ENCODE data around the gene PLA1A. TPM values are rescaled to one million over a fixed set of nuclear protein-coding genes. Genes with fewer than 3 reads are reported as not detected.

The PLA1A gene
- total and polyA plus RNA-seq, 4 donors, result 1.8 to 10.3 (median 6.6) TPM

GRCh38 chr3:119613872-119614271 is 16.2 kb downstream of the PLA1A start:
- no peaks in the 10 kb centered on the region for H3K9me3 ChIP-seq (ENCODE audit: control insufficient read depth in 4 of 4, insufficient read depth in 3 of 4, low read length in 3 of 4)
- no peaks in the 10 kb centered on the region for H3K4me1 ChIP-seq (ENCODE audit: control insufficient read depth in 5 of 5, insufficient read depth in 5 of 5, low read length in 5 of 5)
- WGBS, 2 donors, result 89 to 94% methylated on average over 4 of the region's 4 CpGs
- no peaks in the 10 kb centered on the region for H3K36me3 ChIP-seq (ENCODE audit: control insufficient read depth in 4 of 4, insufficient read depth in 4 of 4, low read length in 4 of 4)
- DNase-seq, result no peak
- no peaks in the 10 kb centered on the region for H3K27me3 ChIP-seq (ENCODE audit: control insufficient read depth in 3 of 3, insufficient read depth in 3 of 3, low read length in 2 of 3)
- ATAC-seq (ENCODE audit: insufficient read depth, low FRiP score), result no peak
- TF ChIP-seq, protein P1, sequence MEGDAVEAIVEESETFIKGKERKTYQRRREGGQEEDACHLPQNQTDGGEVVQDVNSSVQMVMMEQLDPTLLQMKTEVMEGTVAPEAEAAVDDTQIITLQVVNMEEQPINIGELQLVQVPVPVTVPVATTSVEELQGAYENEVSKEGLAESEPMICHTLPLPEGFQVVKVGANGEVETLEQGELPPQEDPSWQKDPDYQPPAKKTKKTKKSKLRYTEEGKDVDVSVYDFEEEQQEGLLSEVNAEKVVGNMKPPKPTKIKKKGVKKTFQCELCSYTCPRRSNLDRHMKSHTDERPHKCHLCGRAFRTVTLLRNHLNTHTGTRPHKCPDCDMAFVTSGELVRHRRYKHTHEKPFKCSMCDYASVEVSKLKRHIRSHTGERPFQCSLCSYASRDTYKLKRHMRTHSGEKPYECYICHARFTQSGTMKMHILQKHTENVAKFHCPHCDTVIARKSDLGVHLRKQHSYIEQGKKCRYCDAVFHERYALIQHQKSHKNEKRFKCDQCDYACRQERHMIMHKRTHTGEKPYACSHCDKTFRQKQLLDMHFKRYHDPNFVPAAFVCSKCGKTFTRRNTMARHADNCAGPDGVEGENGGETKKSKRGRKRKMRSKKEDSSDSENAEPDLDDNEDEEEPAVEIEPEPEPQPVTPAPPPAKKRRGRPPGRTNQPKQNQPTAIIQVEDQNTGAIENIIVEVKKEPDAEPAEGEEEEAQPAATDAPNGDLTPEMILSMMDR (IDR thresholded peaks at IDR 0.05; ENCODE audit: control extremely low read depth, extremely low read depth), result no peak
- H3K9ac ChIP-seq (ENCODE audit: insufficient read depth in 1 of 2, low read length in 2 of 2), result no peak overlapping the region
- H3K4me3 ChIP-seq, result no peak overlapping the region
- H3K27ac ChIP-seq (ENCODE audit: low read depth in 1 of 2, low read length in 1 of 2), result no peak overlapping the region

- H3K36me3 ChIP-seq (ENCODE audit: control insufficient read depth in 4 of 4, insufficient read depth in 4 of 4, low read length in 4 of 4), result peaks cover 0 to 2% (median 0%) of the 10 kb centered on the region in 4 donors
- H3K4me1 ChIP-seq (ENCODE audit: control insufficient read depth in 5 of 5, insufficient read depth in 5 of 5, low read length in 5 of 5), result no peaks in the 10 kb centered on the region
- H3K27me3 ChIP-seq (ENCODE audit: control insufficient read depth in 3 of 3, insufficient read depth in 3 of 3, low read length in 2 of 3), result no peaks in the 10 kb centered on the region
- TF ChIP-seq, protein P1 (IDR thresholded peaks at IDR 0.05; ENCODE audit: control extremely low read depth, extremely low read depth), result no peak
- WGBS, 2 donors, result 83 to 86% methylated on average over 4 of the region's 4 CpGs
- ATAC-seq (ENCODE audit: insufficient read depth, low FRiP score) (no peak), DNase-seq (no peak)
- no peaks in the 10 kb centered on the region for H3K9me3 ChIP-seq (ENCODE audit: control insufficient read depth in 4 of 4, insufficient read depth in 3 of 4, low read length in 3 of 4)
- no peak overlapping the region for H3K4me3 ChIP-seq
- no peak overlapping the region for H3K27ac ChIP-seq (ENCODE audit: low read depth in 1 of 2, low read length in 1 of 2)
- H3K9ac ChIP-seq (ENCODE audit: insufficient read depth in 1 of 2, low read length in 2 of 2), result no peak overlapping the region
Observed at GRCh38 chr3:119616056-119616455, 18.4 kb downstream of the PLA1A start.

GRCh38 chr3:119619094-119619493 is 21.4 kb downstream of the PLA1A start:
- Histone ChIP-seq H3K36me3 (ENCODE audit: control insufficient read depth in 4 of 4, insufficient read depth in 4 of 4, low read length in 4 of 4) (peaks cover 0 to 2% (median 0%) of the 10 kb centered on the region in 4 donors), H3K4me3 (no peak overlapping the region), H3K27me3 (ENCODE audit: control insufficient read depth in 3 of 3, insufficient read depth in 3 of 3, low read length in 2 of 3) (no peaks in the 10 kb centered on the region), H3K4me1 (ENCODE audit: control insufficient read depth in 5 of 5, insufficient read depth in 5 of 5, low read length in 5 of 5) (no peaks in the 10 kb centered on the region), H3K9me3 (ENCODE audit: control insufficient read depth in 4 of 4, insufficient read depth in 3 of 4, low read length in 3 of 4) (no peaks in the 10 kb centered on the region), H3K27ac (ENCODE audit: low read depth in 1 of 2, low read length in 1 of 2) (no peak overlapping the region), H3K9ac (ENCODE audit: insufficient read depth in 1 of 2, low read length in 2 of 2) (no peak overlapping the region)
- 84 to 92% methylated on average over 7 of the region's 7 CpGs for WGBS, 2 donors
- DNase-seq (no peak), ATAC-seq (ENCODE audit: insufficient read depth, low FRiP score) (no peak)
- TF ChIP-seq, protein P1 (IDR thresholded peaks at IDR 0.05; ENCODE audit: control extremely low read depth, extremely low read depth), result no peak

- 97 to 100% methylated on average over 5 of the region's 5 CpGs for WGBS, 2 donors
- ATAC-seq (ENCODE audit: insufficient read depth, low FRiP score), result no peak
Observed at GRCh38 chr3:119620899-119621298, 23.2 kb downstream of the PLA1A start.

More at GRCh38 chr3:119620899-119621298, 23.2 kb downstream of the PLA1A start:
- Histone ChIP-seq H3K27ac (ENCODE audit: low read depth in 1 of 2, low read length in 1 of 2) (no peak overlapping the region), H3K9me3 (ENCODE audit: control insufficient read depth in 4 of 4, insufficient read depth in 3 of 4, low read length in 3 of 4) (no peaks in the 10 kb centered on the region), H3K4me1 (ENCODE audit: control insufficient read depth in 5 of 5, insufficient read depth in 5 of 5, low read length in 5 of 5) (no peaks in the 10 kb centered on the region), H3K9ac (ENCODE audit: insufficient read depth in 1 of 2, low read length in 2 of 2) (no peak overlapping the region), H3K36me3 (ENCODE audit: control insufficient read depth in 4 of 4, insufficient read depth in 4 of 4, low read length in 4 of 4) (peaks cover 0 to 2% (median 0%) of the 10 kb centered on the region in 4 donors), H3K27me3 (ENCODE audit: control insufficient read depth in 3 of 3, insufficient read depth in 3 of 3, low read length in 2 of 3) (no peaks in the 10 kb centered on the region), H3K4me3 (no peak overlapping the region)
- no peak for DNase-seq
- TF ChIP-seq, protein P1 (IDR thresholded peaks at IDR 0.05; ENCODE audit: control extremely low read depth, extremely low read depth), result no peak
